Measurements from ENCODE around the gene INTS11.

GRCh38 chr1:1345860-1346500 is 21.5 kb upstream of the INTS11 start:
- TF ChIP-seq ZBTB33 (IDR thresholded peaks at IDR 0.05; ENCODE audit: extremely low read depth, insufficient replicate concordance, low read length), result no peak
- no peak for TF ChIP-seq CTCF (IDR thresholded peaks at IDR 0.05 in 2 of 3, conservative IDR thresholded peaks at IDR 0.05 in 1 of 3; ENCODE audit: borderline replicate concordance in 1 of 3, insufficient read depth in 1 of 3, low read depth in 2 of 3, low read length in 2 of 3)
- TF ChIP-seq EZH2 (IDR thresholded peaks at IDR 0.05), result no peak
- TF ChIP-seq ZFX (IDR thresholded peaks at IDR 0.05), result no peak; the same call in 1 of the 2 replicates
- no peak for TF ChIP-seq FOSL1 (IDR thresholded peaks at IDR 0.05; ENCODE audit: low read depth)
- no peak for TF ChIP-seq RAD21 (IDR thresholded peaks at IDR 0.05; ENCODE audit: low read depth)

Measured in HCT116 (cell line).